ENCODE results near the gene HOGA1.
"Not testable (repeated sequence)": the region's sequence is repeated elsewhere in the genome, so short reads cannot be mapped to it uniquely, and the experiment has no call there.

HOGA1 gene

DNA sequence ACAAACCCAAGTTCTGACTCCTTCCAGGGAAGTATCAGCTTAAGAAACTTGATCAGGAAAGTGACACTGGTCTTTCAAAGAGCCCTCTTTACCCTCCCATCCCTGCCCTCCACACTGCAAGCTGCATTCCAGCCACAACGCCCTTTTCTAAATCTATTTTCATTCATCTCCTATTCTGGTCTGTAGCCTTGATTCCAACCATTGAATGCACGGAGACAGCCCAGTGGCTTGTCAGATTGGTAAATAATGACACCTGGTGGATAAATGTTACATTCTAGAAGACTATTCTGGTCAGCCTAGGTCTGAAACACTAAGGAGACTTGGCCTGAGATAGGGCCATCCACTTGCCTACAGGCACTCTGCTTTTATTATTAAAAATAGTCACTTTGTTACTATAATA lies 28.2 kb downstream of the HOGA1 start:
- peak; percentile 75 for DNase-seq

DNA sequence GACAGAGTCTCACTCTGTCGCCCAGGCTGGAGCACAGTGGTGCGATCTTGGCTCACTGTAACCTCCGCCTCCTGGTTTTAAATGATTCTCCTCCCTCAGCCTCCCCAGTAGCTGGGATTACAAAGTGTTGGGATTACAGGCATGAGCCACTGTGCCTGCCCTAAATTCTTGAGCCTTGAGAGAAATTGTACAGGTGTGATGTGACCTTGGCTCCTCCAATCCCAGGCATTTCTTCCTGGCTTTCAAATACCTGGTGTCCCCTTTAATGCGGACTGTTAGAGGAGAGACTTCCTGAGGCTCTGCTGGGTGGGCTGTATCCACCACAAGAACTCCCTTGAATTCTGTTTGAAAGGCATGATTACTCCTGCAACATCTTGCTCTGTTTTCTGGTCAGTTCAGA lies 34.1 kb downstream of the HOGA1 start:
- DNase-seq: no peak

DNA sequence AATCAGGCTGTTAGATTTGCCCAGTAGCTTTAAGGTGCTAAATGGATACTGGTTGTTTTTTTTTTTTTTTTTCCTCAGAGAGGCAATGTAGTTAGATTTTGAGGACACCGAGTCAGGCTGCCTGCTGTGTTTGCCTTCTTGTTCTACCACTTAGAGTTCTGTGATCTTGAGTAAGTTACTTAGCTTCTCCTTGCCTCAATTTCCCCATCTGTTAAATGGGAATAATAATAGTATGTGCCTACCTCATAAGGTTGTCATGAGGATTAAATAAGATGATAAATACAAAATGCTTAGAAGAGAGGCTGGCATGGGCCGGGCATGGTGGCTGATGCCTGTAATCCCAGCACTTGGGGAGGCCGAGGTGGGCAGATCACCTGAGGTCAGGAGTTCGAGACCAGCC lies 34.5 kb downstream of the HOGA1 start:
- no peak for DNase-seq

- no peak for DNase-seq
Measured at GRCh38 chr10:97623277-97623676, 39.1 kb downstream of the HOGA1 start.

DNA sequence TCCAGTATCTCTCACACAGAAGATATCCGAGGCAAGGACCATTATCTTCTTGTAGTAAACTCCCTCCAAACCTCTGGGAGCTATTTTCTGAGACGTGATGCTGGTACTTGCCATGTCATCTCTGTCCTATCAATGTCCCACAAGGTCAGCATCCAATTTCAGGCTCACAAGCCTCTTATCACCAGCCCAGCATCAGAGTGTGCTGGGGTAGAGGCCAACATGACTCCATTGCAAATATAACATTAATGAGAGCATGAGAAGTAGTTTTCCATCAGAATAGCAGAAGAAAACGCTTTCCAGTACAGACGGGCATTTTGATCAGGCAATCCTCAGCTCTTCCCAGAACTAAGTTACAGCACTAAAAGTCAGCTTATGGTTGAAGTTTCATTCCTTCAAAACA lies 43.5 kb downstream of the HOGA1 start:
- DNase-seq: peak; percentile 31

GRCh38 chr10:97628228-97628627 lies 44.0 kb downstream of the HOGA1 start:
- DNase-seq: no peak

GRCh38 chr10:97629289-97629688 lies 45.1 kb downstream of the HOGA1 start:
- DNase-seq: no peak

DNA sequence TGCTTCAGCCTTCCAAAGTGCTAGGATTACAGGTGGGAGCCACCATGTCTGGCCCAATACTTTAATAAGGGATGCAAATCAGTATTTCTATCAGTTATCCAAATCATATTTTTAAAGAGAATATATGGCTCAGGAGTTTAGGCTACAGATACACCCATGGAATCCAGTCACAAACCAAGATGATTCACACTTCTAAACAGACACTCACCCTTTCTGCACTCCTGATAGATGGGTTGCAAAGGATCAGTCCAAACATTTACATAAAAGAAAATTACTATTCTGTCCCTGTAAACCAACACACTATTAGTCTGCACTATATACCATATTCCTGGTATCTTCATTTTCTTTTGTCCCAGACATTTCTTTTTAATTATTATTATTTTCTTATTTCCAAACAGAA lies 46.9 kb downstream of the HOGA1 start:
- DNase-seq: no peak

DNA sequence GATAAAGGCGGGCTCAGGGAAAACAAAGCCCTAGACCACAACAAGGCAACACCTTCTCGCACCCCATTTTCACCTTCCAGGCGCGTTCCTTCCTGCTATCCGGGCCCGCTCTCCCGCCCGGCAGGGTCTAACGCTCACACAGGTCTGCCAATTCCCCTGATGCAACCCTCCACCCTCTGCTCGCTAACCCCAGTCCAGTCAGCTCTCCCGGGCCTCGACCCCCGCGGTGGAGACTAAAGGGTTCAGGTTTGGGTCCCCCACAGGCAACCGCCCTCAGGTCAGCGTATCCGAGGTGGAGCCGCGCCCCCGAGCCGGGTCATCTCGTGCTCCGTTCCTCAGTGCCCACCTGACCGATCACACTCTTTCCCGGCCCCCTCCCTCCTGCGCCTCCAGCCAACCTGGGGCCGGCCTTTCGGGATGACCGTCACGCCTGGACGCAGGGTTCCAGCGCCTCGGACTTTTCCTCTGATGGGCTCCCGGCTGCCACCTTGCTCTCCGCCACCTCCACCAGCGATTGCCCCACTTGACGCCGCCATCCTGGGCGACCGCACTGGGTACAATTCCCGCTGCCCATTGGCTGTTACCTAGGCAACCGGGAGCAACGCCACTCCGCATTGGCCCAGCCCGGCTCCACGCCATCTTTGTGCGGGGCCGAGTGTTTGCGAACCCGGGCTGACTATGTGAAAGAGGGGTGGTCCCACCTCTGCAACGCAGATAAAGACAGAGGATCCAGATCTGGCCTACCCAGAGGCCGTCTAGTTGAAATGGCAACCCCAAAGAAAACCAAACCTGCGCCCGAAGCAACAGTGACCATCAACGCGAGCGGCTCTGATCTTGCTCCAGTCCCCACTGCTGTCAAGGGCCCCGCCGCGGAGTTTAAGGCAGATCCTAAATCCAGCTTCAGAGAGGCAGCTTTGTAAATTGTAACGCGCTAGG lies 49.0 kb downstream of the HOGA1 start, which contains the start of gene MORN4:
TSS of gene MORN4 (minus strand) at position 552 of the 936 bp plus-strand sequence. CDS start 13,847 bp downstream, outside the sequence.
- peak; percentile 97 for DNase-seq

DNA sequence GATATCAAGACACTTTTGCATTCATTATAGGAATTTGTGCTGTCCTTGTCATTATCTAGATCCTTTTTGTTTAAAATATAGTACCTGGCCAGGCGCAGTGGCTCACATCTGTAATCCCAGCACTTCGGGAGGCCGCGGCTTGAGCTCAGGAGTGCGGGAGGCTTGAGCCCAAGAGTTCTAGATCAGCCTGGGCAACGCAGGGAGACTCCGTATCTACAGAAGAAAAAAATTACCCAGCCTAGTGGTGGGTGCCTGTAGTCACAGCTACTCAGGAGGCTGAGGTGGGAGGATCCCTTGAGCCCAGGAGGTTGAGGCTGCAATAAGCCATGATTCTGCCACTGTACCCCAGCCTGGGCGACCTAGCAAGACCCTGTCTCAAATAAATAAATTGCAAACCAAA lies 49.7 kb downstream of the HOGA1 start:
- peak; percentile 75 for DNase-seq

GRCh38 chr10:97635577-97635976 lies 51.4 kb downstream of the HOGA1 start:
- no peak for DNase-seq

- DNase-seq: not testable (repeated sequence)
Measured at GRCh38 chr10:97639090-97639489, 54.9 kb downstream of the HOGA1 start.

DNA sequence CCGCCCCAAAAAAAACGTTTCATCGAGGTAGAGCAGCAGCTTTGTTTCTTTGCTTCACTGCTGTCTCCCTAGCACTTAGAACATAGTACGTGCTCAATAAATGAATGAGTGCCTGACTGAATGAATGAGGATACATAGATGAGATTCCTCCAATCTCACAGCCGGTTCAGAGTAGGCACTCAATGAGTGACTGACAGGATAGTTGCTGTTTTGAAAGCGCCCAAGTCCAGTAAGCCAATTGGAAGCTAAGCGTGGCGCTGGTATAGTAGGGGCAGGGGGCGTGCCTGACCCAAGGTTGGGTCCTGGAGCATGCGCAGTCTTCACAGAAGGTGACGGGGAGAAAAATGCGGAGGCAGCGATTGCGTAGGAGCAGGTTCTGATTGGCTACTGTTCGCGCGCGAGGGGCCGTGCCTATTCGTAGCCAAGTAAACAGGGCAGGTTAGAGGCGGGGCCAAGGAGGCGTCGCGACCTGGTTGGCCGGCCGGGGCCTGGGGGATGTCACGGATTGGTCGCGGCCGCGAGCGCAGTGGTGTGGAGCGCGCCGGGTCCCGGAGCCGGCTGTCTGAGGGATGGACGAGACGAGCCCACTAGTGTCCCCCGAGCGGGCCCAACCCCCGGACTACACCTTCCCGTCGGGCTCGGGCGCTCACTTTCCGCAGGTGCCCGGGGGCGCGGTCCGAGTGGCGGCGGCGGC lies 56.1 kb downstream of the HOGA1 start, which contains the start of gene PI4K2A:
TSS of gene PI4K2A (plus strand) at position 498 of the 694 bp plus-strand sequence. CDS start at position 570, 72 bp downstream.
- DNase-seq: peak; percentile 100

- peak; percentile 81 for DNase-seq
Measured at GRCh38 chr10:97640868-97641811, 57.0 kb downstream of the HOGA1 start.

DNA sequence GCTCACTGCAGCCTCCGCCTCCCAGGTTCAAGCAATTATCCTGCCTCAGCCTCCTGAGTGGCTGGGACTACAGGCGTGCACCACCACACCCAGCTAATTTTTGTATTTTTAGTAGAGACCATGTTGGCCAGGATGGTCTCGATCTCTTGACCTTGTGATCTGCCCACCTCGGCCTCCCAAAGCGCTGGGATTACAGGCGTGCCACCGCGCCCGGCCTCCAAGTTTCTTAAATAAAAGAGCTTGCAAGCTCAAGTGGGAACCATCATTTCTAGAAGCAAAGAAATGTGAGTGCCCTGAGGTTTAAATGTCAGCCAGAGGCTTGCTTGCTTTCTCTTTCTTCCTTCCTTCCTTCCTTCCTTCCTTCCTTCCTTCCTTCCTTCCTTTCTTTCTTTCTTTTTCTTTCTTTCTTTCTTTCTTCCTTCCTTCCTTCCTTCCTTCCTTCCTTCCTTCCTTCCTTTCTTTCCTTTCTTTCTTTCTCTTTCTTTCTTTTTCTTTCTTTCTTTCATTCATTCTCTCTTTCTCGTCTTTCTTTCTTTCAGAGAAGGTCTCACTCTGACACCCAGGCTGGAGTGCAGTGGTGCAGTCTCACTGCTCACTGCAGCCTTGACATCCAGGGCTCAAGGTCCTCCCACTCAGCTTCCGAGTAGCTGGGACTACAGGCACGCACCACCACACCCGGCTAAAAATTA lies 58.4 kb downstream of the HOGA1 start:
- not testable (repeated sequence) for DNase-seq

GRCh38 chr10:97643441-97643985 lies 59.3 kb downstream of the HOGA1 start:
- no peak for DNase-seq

DNA sequence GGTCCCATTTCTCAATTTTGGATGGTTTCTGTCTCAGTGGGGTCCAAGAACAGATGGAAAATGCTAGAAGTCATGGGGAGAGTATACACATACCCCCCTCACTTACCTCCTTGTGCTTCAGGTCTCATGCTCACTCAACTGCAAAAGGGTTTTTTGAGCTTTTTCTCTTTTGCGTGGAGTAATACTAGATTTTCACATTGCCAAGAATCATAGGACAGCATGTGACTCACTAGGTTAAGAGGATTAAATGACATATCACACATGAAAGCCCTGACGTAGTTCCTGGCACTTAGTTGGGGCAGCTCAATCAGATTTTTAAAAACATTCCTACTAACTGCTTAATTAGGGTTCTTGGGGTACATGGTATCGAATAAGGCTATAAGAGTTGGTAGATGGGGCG lies 60.7 kb downstream of the HOGA1 start:
- no peak for DNase-seq

GRCh38 chr10:97647556-97647955 lies 63.4 kb downstream of the HOGA1 start:
- DNase-seq: peak; percentile 47

GRCh38 chr10:97648562-97649404 lies 64.6 kb downstream of the HOGA1 start:
- peak; percentile 87 for DNase-seq

- not testable (repeated sequence) for DNase-seq
Measured at GRCh38 chr10:97649405-97649750, 65.2 kb downstream of the HOGA1 start.

- DNase-seq: no peak
Measured at GRCh38 chr10:97650726-97651125, 66.5 kb downstream of the HOGA1 start.
